Measurements from ENCODE around the gene PKP3. TPM values are rescaled to one million over a fixed set of nuclear protein-coding genes. Genes with fewer than 3 reads are reported as not detected.

The PKP3 gene
- total and polyA plus RNA-seq, 2 donors (not counting 1 experiment from before 2014, with no cell fraction given) = 0.78 TPM; not detected in 1

DNA sequence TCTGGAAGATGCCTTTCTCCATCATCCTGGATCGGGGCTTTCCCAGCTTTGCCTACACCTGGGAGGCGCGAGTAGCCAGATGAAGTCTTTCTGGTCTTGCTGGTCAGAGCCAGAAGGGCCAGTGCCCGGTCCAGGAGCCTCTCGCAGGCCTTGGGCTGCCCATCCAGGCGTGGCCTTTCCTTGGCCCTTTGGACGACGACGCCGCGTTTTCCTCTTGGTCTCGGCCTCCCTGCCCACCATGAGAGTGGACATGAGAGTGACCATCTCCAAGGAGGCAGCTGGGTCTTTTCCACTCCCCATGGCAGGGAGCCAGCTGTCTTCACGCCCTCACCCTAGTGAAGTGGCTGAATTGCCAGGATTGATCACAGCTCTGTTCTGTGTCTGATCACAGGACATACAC lies 59.6 kb downstream of the PKP3 start:
- peaks cover 42 to 53% of the 10 kb centered on the region in 2 donors for H3K4me1 ChIP-seq (ENCODE audit: control insufficient read depth in 2 of 2, insufficient read depth in 2 of 2, low read length in 2 of 2)
- H3K4me3 ChIP-seq (ENCODE audit: control extremely low read depth in 1 of 5, extremely low read depth in 1 of 5, insufficient read depth in 1 of 5, low read depth in 2 of 5, low read length in 4 of 5) = no peak overlapping the region
- peaks cover 0 to 7% of the 10 kb centered on the region in 2 experiments for H3K36me3 ChIP-seq (replicated peaks in 1 of 2; ENCODE audit: control extremely low read depth in 1 of 2, control insufficient read depth in 1 of 2, extremely low read depth in 1 of 2, insufficient read depth in 2 of 2, low read length in 1 of 2)
- POLR2A ChIA-PET = no interaction called here
- CTCF ChIA-PET = no interaction called here
- H2AFZ ChIP-seq (ENCODE audit: insufficient read depth, low read depth, low read length, poor library complexity, severe bottlenecking) = no peak overlapping the region
- H3K4me3 Mint-ChIP-seq = no peak overlapping the region
- H3K27me3 Mint-ChIP-seq = no peaks in the 10 kb centered on the region
- H3K9me3 Mint-ChIP-seq (ENCODE audit: insufficient read depth) = no peaks in the 10 kb centered on the region
- WGBS (ENCODE audit: insufficient coverage) = 96% methylated on average over 13 of the region's 13 CpGs
- H3K4me1 Mint-ChIP-seq = peaks cover 39% of the 10 kb centered on the region
- H3K27ac ChIP-seq (ENCODE audit: low read length in 2 of 2) = no peak overlapping the region
- H3K79me2 ChIP-seq (ENCODE audit: control insufficient read depth, insufficient read depth, low read length) = peaks cover 35% of the 10 kb centered on the region
- intact Hi-C loops (cut with micrococcal nuclease) = loop anchor here (10.0 kb wide), 1 partner anchor 341 kb away; the partner anchor contains the start of genes CEND1 and SLC25A22
- no peak overlapping the region for H3K9ac ChIP-seq (ENCODE audit: low read length)
- DNase-seq = no peak
- TF ChIP-seq, protein P1, sequence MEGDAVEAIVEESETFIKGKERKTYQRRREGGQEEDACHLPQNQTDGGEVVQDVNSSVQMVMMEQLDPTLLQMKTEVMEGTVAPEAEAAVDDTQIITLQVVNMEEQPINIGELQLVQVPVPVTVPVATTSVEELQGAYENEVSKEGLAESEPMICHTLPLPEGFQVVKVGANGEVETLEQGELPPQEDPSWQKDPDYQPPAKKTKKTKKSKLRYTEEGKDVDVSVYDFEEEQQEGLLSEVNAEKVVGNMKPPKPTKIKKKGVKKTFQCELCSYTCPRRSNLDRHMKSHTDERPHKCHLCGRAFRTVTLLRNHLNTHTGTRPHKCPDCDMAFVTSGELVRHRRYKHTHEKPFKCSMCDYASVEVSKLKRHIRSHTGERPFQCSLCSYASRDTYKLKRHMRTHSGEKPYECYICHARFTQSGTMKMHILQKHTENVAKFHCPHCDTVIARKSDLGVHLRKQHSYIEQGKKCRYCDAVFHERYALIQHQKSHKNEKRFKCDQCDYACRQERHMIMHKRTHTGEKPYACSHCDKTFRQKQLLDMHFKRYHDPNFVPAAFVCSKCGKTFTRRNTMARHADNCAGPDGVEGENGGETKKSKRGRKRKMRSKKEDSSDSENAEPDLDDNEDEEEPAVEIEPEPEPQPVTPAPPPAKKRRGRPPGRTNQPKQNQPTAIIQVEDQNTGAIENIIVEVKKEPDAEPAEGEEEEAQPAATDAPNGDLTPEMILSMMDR (IDR thresholded peaks at IDR 0.05) = no peak
- no peak for TF ChIP-seq EZH2 (IDR thresholded peaks at IDR 0.05; ENCODE audit: borderline replicate concordance, insufficient read depth, low read depth, low read length, poor library complexity, severe bottlenecking)
- H3K27me3 ChIP-seq (replicated peaks in 1 of 4; ENCODE audit: control extremely low read depth in 1 of 4, control insufficient read depth in 3 of 4, insufficient read depth in 4 of 4, low read length in 3 of 4) = no peaks in the 10 kb centered on the region
- H3K4me2 ChIP-seq (replicated peaks; ENCODE audit: low read depth, low read length, poor library complexity, severe bottlenecking) = no peak overlapping the region
- ATAC-seq (ENCODE audit: low read depth) = no peak
- H4K20me1 ChIP-seq (ENCODE audit: control insufficient read depth, insufficient read depth, low read length, poor library complexity, severe bottlenecking) = no peaks in the 10 kb centered on the region
- no peaks in the 10 kb centered on the region for H3K9me3 ChIP-seq (ENCODE audit: control extremely low read depth in 1 of 3, control insufficient read depth in 2 of 3, insufficient read depth in 1 of 3, low read length in 2 of 3)
- no peak overlapping the region for H3K27ac Mint-ChIP-seq

DNA sequence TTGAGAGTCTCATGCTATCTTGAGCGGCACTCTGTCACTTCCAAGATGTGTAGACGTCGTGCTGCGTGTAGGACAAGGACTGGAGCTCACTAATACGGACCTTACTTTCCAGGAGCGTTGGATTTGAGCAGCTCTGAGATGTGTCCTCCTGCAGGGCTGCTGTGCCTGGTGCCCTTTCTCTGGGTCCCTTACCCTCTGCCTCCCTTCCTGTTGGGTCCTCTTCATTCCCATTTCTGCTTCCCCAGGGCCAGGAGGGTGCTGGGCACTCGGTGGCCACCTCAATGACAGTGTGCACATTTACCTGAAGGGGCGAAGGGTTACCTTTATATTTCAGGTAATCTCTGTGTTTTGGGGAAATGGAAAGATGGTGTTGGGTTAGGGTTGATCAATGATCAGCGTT lies 60.0 kb downstream of the PKP3 start:
- no peaks in the 10 kb centered on the region for H3K9me3 ChIP-seq (ENCODE audit: control extremely low read depth in 1 of 3, control insufficient read depth in 2 of 3, insufficient read depth in 1 of 3, low read length in 2 of 3)
- 92% methylated on average over 9 of the region's 9 CpGs for WGBS (ENCODE audit: insufficient coverage)
- Mint-ChIP-seq H3K9me3 (ENCODE audit: insufficient read depth) (no peaks in the 10 kb centered on the region), H3K27me3 (no peaks in the 10 kb centered on the region), H3K27ac (no peak overlapping the region), H3K4me3 (no peak overlapping the region), H3K4me1 (peaks cover 35% of the 10 kb centered on the region)
- TF ChIP-seq, protein P1 (IDR thresholded peaks at IDR 0.05) = no peak
- no peak for TF ChIP-seq EZH2 (IDR thresholded peaks at IDR 0.05; ENCODE audit: borderline replicate concordance, insufficient read depth, low read depth, low read length, poor library complexity, severe bottlenecking)
- peaks cover 38 to 48% of the 10 kb centered on the region in 2 donors for H3K4me1 ChIP-seq (ENCODE audit: control insufficient read depth in 2 of 2, insufficient read depth in 2 of 2, low read length in 2 of 2)
- peaks cover 1% of the 10 kb centered on the region for H4K20me1 ChIP-seq (ENCODE audit: control insufficient read depth, insufficient read depth, low read length, poor library complexity, severe bottlenecking)
- H2AFZ ChIP-seq (ENCODE audit: insufficient read depth, low read depth, low read length, poor library complexity, severe bottlenecking) = no peak overlapping the region
- H3K27ac ChIP-seq (ENCODE audit: low read length in 2 of 2) = no peak overlapping the region
- CTCF ChIA-PET = no interaction called here
- intact Hi-C loops (cut with micrococcal nuclease) = loop anchor here (10.0 kb wide), 1 partner anchor 341 kb away; the partner anchor contains the start of genes CEND1 and SLC25A22
- H3K79me2 ChIP-seq (ENCODE audit: control insufficient read depth, insufficient read depth, low read length) = peaks cover 35% of the 10 kb centered on the region
- no peak overlapping the region for H3K9ac ChIP-seq (ENCODE audit: low read length)
- H3K36me3 ChIP-seq (replicated peaks in 1 of 2; ENCODE audit: control extremely low read depth in 1 of 2, control insufficient read depth in 1 of 2, extremely low read depth in 1 of 2, insufficient read depth in 2 of 2, low read length in 1 of 2) = peaks cover 0 to 7% of the 10 kb centered on the region in 2 experiments
- POLR2A ChIA-PET = no interaction called here
- H3K4me3 ChIP-seq (ENCODE audit: control extremely low read depth in 1 of 5, extremely low read depth in 1 of 5, insufficient read depth in 1 of 5, low read depth in 2 of 5, low read length in 4 of 5) = no peak overlapping the region
- no peak overlapping the region for H3K4me2 ChIP-seq (replicated peaks; ENCODE audit: low read depth, low read length, poor library complexity, severe bottlenecking)
- no peak for DNase-seq
- no peaks in the 10 kb centered on the region for H3K27me3 ChIP-seq (replicated peaks in 1 of 4; ENCODE audit: control extremely low read depth in 1 of 4, control insufficient read depth in 3 of 4, insufficient read depth in 4 of 4, low read length in 3 of 4)
- no peak for ATAC-seq (ENCODE audit: low read depth)

Small RNA genes within 50 kb of the gene (small RNA-seq; reads per million reads assigned to genes)
- gene RN7SL838P (ENCODE audit: insufficient read length, low read depth, low replicate concordance) = not detected

Other genes starting within 250 kb of the PKP3 start
- gene SCGB1C1, start 201.1 kb upstream of the PKP3 start, total RNA-seq = not detected in 2 replicates
- gene SCGB1C1, start 201.1 kb upstream of the PKP3 start, polyA plus RNA-seq = not detected in 2 replicates
- 69.1 and 72.2 TPM in 2 replicates for gene BET1L, start 186.8 kb upstream of the PKP3 start, total RNA-seq
- gene BET1L, start 186.8 kb upstream of the PKP3 start, polyA plus RNA-seq = 43.9 and 49.3 TPM in 2 replicates
- 102 and 110 TPM in 2 replicates for gene RIC8A, start 186.5 kb upstream of the PKP3 start, total RNA-seq
- 90.0 and 100 TPM in 2 replicates for gene RIC8A, start 186.5 kb upstream of the PKP3 start, polyA plus RNA-seq
- gene SIRT3, start 157.9 kb upstream of the PKP3 start, total RNA-seq = 27.9 and 33.6 TPM in 2 replicates
- 22.9 and 50.5 TPM in 2 replicates for gene SIRT3, start 157.9 kb upstream of the PKP3 start, polyA plus RNA-seq
- gene PSMD13, start 157.2 kb upstream of the PKP3 start, total RNA-seq = 96.2 and 104 TPM in 2 replicates
- gene PSMD13, start 157.2 kb upstream of the PKP3 start, polyA plus RNA-seq = 98.0 and 111 TPM in 2 replicates
- gene NLRP6, start 115.8 kb upstream of the PKP3 start, total RNA-seq = 2.5 and 2.7 TPM in 2 replicates
- 0.92 and 1.4 TPM in 2 replicates for gene NLRP6, start 115.8 kb upstream of the PKP3 start, polyA plus RNA-seq
- gene PGGHG, start 105.1 kb upstream of the PKP3 start, total RNA-seq = 159 and 169 TPM in 2 replicates
- gene PGGHG, start 105.1 kb upstream of the PKP3 start, polyA plus RNA-seq = 152 and 264 TPM in 2 replicates
- not detected in 2 replicates for gene IFITM5, start 94.7 kb upstream of the PKP3 start, total RNA-seq
- not detected in 2 replicates for gene IFITM5, start 94.7 kb upstream of the PKP3 start, polyA plus RNA-seq
- gene IFITM2, start 86.4 kb upstream of the PKP3 start, total RNA-seq = 72.1 and 76.1 TPM in 2 replicates
- 207 and 451 TPM in 2 replicates for gene IFITM2, start 86.4 kb upstream of the PKP3 start, polyA plus RNA-seq
- 19.5 and 19.7 TPM in 2 replicates for gene IFITM1, start 80.2 kb upstream of the PKP3 start, total RNA-seq
- 70.6 and 83.7 TPM in 2 replicates for gene IFITM1, start 80.2 kb upstream of the PKP3 start, polyA plus RNA-seq
- gene IFITM3, start 73.3 kb upstream of the PKP3 start, total RNA-seq = 9.8 and 16.5 TPM in 2 replicates
- 1.6 and 5.2 TPM in 2 replicates for gene IFITM3, start 73.3 kb upstream of the PKP3 start, polyA plus RNA-seq
- gene B4GALNT4, start 24.7 kb upstream of the PKP3 start, total RNA-seq = not detected in 2 replicates
- gene B4GALNT4, start 24.7 kb upstream of the PKP3 start, polyA plus RNA-seq = 0.07 TPM in 1 of 2 replicates, not detected in the other
- 66.6 and 73.8 TPM in 2 replicates for gene SIGIRR, start 20.8 kb downstream of the PKP3 start, total RNA-seq
- gene SIGIRR, start 20.8 kb downstream of the PKP3 start, polyA plus RNA-seq = 92.1 and 145 TPM in 2 replicates
- 62.0 and 63.9 TPM in 2 replicates for gene ANO9, start 47.8 kb downstream of the PKP3 start, total RNA-seq
- 94.1 and 107 TPM in 2 replicates for gene ANO9, start 47.8 kb downstream of the PKP3 start, polyA plus RNA-seq
- 29.0 and 35.5 TPM in 2 replicates for gene PTDSS2, start 56.1 kb downstream of the PKP3 start, total RNA-seq
- 15.4 and 22.1 TPM in 2 replicates for gene PTDSS2, start 56.1 kb downstream of the PKP3 start, polyA plus RNA-seq
- 76.2 and 81.0 TPM in 2 replicates for gene RNH1, start 113.0 kb downstream of the PKP3 start, total RNA-seq
- 156 and 159 TPM in 2 replicates for gene RNH1, start 113.0 kb downstream of the PKP3 start, polyA plus RNA-seq
- gene HRAS, start 141.4 kb downstream of the PKP3 start, total RNA-seq = 63.5 and 66.2 TPM in 2 replicates
- 86.0 and 110 TPM in 2 replicates for gene HRAS, start 141.4 kb downstream of the PKP3 start, polyA plus RNA-seq
- 15.8 and 16.6 TPM in 2 replicates for gene LRRC56, start 143.3 kb downstream of the PKP3 start, total RNA-seq
- gene LRRC56, start 143.3 kb downstream of the PKP3 start, polyA plus RNA-seq = 6.6 and 11.8 TPM in 2 replicates
- gene LMNTD2, start 166.5 kb downstream of the PKP3 start, total RNA-seq = 19.7 and 21.4 TPM in 2 replicates
- 29.6 and 34.9 TPM in 2 replicates for gene LMNTD2, start 166.5 kb downstream of the PKP3 start, polyA plus RNA-seq
- gene RASSF7, start 166.8 kb downstream of the PKP3 start, total RNA-seq = 24.7 and 29.8 TPM in 2 replicates
- gene RASSF7, start 166.8 kb downstream of the PKP3 start, polyA plus RNA-seq = 59.0 and 89.3 TPM in 2 replicates
- 57.9 and 63.5 TPM in 2 replicates for gene PHRF1, start 182.3 kb downstream of the PKP3 start, total RNA-seq
- 21.2 and 22.3 TPM in 2 replicates for gene PHRF1, start 182.3 kb downstream of the PKP3 start, polyA plus RNA-seq
- gene IRF7, start 221.7 kb downstream of the PKP3 start, total RNA-seq = 136 and 147 TPM in 2 replicates
- gene IRF7, start 221.7 kb downstream of the PKP3 start, polyA plus RNA-seq = 170 and 184 TPM in 2 replicates
- gene CDHR5, start 230.7 kb downstream of the PKP3 start, total RNA-seq = not detected in 2 replicates
- gene CDHR5, start 230.7 kb downstream of the PKP3 start, polyA plus RNA-seq = 0.04 and 0.09 TPM in 2 replicates
- gene SCT, start 233.0 kb downstream of the PKP3 start, total RNA-seq = not detected in 2 replicates
- gene SCT, start 233.0 kb downstream of the PKP3 start, polyA plus RNA-seq = not detected in 2 replicates
- 1.3 TPM in 1 of 2 replicates, not detected in the other for gene DRD4, start 243.1 kb downstream of the PKP3 start, total RNA-seq
- gene DRD4, start 243.1 kb downstream of the PKP3 start, polyA plus RNA-seq = 0.17 TPM in 1 of 2 replicates, not detected in the other